RWPE2 (cell line): ENCODE data around the gene COPS3.

Experiments
- ATAC-seq: fragments of 200-7000 bp; cut with Tn5 transposase; 3 replicates; pipeline ENCODE4 v1.9.1; 2021; ENCODE audit warnings: low read depth
- DNase-seq: peaks from one replicate; pipeline ENCODE4 v3.0.0-alpha.2; 2020; ENCODE audit warnings: low spot score
- H3K27ac ChIP-seq: fragments of 450-650 bp; 2 replicates; pipeline ENCODE4 v1.5.1; 2017; ENCODE audit warnings: mild to moderate bottlenecking; ENCODE audit not compliant: poor library complexity, severe bottlenecking
- H3K27me3 ChIP-seq: fragments of 250-450 bp; sonication (Bioruptor Pico); 2 replicates; pipeline ENCODE4 v1.5.1; 2021; ENCODE audit warnings: mild to moderate bottlenecking, moderate library complexity; ENCODE audit not compliant: insufficient read depth, poor library complexity, severe bottlenecking
- H3K36me3 ChIP-seq: fragments of 250-450 bp; sonication (Bioruptor Pico); 2 replicates; pipeline ENCODE4 v1.5.1; 2020; ENCODE audit warnings: low read depth, mild to moderate bottlenecking, moderate library complexity
- H3K4me1 ChIP-seq: fragments of 250-450 bp; sonication (Bioruptor Pico); 2 replicates; pipeline ENCODE4 v1.5.1; 2021; ENCODE audit warnings: mild to moderate bottlenecking, moderate library complexity; ENCODE audit not compliant: insufficient read depth, poor library complexity, severe bottlenecking
- H3K4me3 ChIP-seq: fragments of 250-450 bp; sonication (Bioruptor Pico); 2 replicates; pipeline ENCODE4 v1.5.1; 2021; ENCODE audit warnings: mild to moderate bottlenecking, moderate library complexity; ENCODE audit not compliant: severe bottlenecking
- H3K9me3 ChIP-seq: fragments of 250-450 bp; sonication (Bioruptor Pico); 2 replicates; pipeline ENCODE4 v1.5.1; 2021; ENCODE audit warnings: mild to moderate bottlenecking, moderate library complexity; ENCODE audit not compliant: severe bottlenecking
- CTCF ChIP-seq: fragments of 450-650 bp; IDR thresholded peaks from one replicate; pipeline ENCODE4 v1.5.1; 2017; ENCODE audit warnings: mild to moderate bottlenecking, moderate library complexity; ENCODE audit not compliant: poor library complexity, severe bottlenecking

COPS3 gene

GRCh38 chr17:17237026-17237799 is 43.8 kb downstream of the COPS3 start, which contains the start of gene FLCN:
TSS of gene FLCN (minus strand) at chr17:17237168. CDS start at chr17:17228137, 9,031 bp downstream.
- no peak for TF ChIP-seq CTCF
- H3K36me3 ChIP-seq, result peaks cover 4% of the 10 kb centered on the region; the same call in 1 of the 2 replicates
- DNase-seq, result no peak
- H3K27me3 ChIP-seq, result no peaks in the 10 kb centered on the region
- peak within 1 kb of the TSS; percentile 86 for H3K4me3 ChIP-seq
- peak within 1 kb of the TSS; percentile 59 for H3K27ac ChIP-seq
- no peaks in the 10 kb centered on the region for H3K4me1 ChIP-seq
- peak; percentile 85 for ATAC-seq
- no peaks in the 10 kb centered on the region for H3K9me3 ChIP-seq

GRCh38 chr17:17236295-17237025 is 44.6 kb downstream of the COPS3 start:
- H3K9me3 ChIP-seq, result no peaks in the 10 kb centered on the region
- DNase-seq, result no peak
- no peaks in the 10 kb centered on the region for H3K27me3 ChIP-seq
- peak overlapping the region; percentile 59 for H3K27ac ChIP-seq
- H3K4me1 ChIP-seq, result no peaks in the 10 kb centered on the region
- H3K4me3 ChIP-seq, result peak overlapping the region; percentile 86
- peak; percentile 43 for ATAC-seq
- no peak for TF ChIP-seq CTCF
- H3K36me3 ChIP-seq, result peaks cover 8% of the 10 kb centered on the region

GRCh38 chr17:17235212-17236174 is 45.6 kb downstream of the COPS3 start:
- Histone ChIP-seq H3K4me3 (peak overlapping the region; percentile 86), H3K4me1 (no peaks in the 10 kb centered on the region), H3K9me3 (no peaks in the 10 kb centered on the region), H3K36me3 (peaks cover 17% of the 10 kb centered on the region), H3K27ac (no peak overlapping the region), H3K27me3 (no peaks in the 10 kb centered on the region)
- ATAC-seq (no peak), DNase-seq (no peak)
- no peak for TF ChIP-seq CTCF

GRCh38 chr17:17232303-17232621 is 48.8 kb downstream of the COPS3 start:
- no peak overlapping the region for H3K27ac ChIP-seq
- H3K4me1 ChIP-seq, result no peaks in the 10 kb centered on the region
- no peak for TF ChIP-seq CTCF
- DNase-seq (no peak), ATAC-seq (no peak)
- H3K4me3 ChIP-seq, result no peak overlapping the region
- H3K27me3 ChIP-seq, result no peaks in the 10 kb centered on the region
- H3K36me3 ChIP-seq, result peaks cover 40% of the 10 kb centered on the region
- no peaks in the 10 kb centered on the region for H3K9me3 ChIP-seq
